ENCODE results near the gene RBM11. TPM values are rescaled to one million over a fixed set of nuclear protein-coding genes. Genes with fewer than 3 reads are reported as not detected.

Gene RBM11
- total and polyA plus RNA-seq, 2 of the 8 experiments (the other 6 are each of a cell fraction or from before 2014, with no cell fraction given) = 3.9 to 10.1 TPM

- H4K5ac ChIP-seq (ENCODE audit: insufficient read length, low read depth, low read length) = no peak overlapping the region
- no peaks in the 10 kb centered on the region for H3K9me3 ChIP-seq (ENCODE audit: insufficient read depth in 2 of 2, low read depth in 1 of 2, low read length in 1 of 2)
- CTCF ChIA-PET (ENCODE audit: partially characterized antibody) = interaction anchor here (1.0 kb wide), 1 partner anchor 9 kb away, joined by 3 read pairs; no protein-coding TSS in a partner anchor
- no peak overlapping the region for H3K4me2 ChIP-seq (ENCODE audit: insufficient read depth in 1 of 2, low read depth in 2 of 2, low read length in 2 of 2)
- no peaks in the 10 kb centered on the region for H3K27me3 ChIP-seq (replicated peaks in 1 of 4; ENCODE audit: control insufficient read depth in 3 of 4, extremely low read depth in 1 of 4, insufficient read depth in 3 of 4, low read length in 3 of 4)
- DNase-seq (ENCODE audit: low read depth in 1 of 2, low spot score in 2 of 2) (no peak), FAIRE-seq (no peak)
- H2AK5ac ChIP-seq (ENCODE audit: low read depth, low read length) = no peak overlapping the region
- no peak overlapping the region for H3K23ac ChIP-seq (ENCODE audit: insufficient read length)
- no peak overlapping the region for H3K9ac ChIP-seq (replicated peaks in 1 of 4; ENCODE audit: extremely low read depth in 1 of 4, low read depth in 3 of 4, low read length in 3 of 4)
- no peak overlapping the region for H4K8ac ChIP-seq (ENCODE audit: extremely low read depth, insufficient read depth, low read length)
- H4K91ac ChIP-seq (replicated peaks; ENCODE audit: insufficient read length, low read length) = no peak overlapping the region
- no peak overlapping the region for H3K18ac ChIP-seq (ENCODE audit: extremely low read depth, low read length)
- H4K20me1 ChIP-seq (replicated peaks in 1 of 2; ENCODE audit: control insufficient read depth in 1 of 2, insufficient read depth in 2 of 2, low read length in 2 of 2) = no peaks in the 10 kb centered on the region
- H3K36me3 ChIP-seq (ENCODE audit: control insufficient read depth in 2 of 4, insufficient read depth in 4 of 4, low read length in 3 of 4) = no peaks in the 10 kb centered on the region
- WGBS, 2 experiments (ENCODE audit: extremely low coverage in 1 of 2, insufficient coverage in 1 of 2, insufficient read length in 1 of 2, insufficient replicate concordance in 2 of 2, low coverage in 1 of 2, low lambda C conversion rate in 2 of 2, missing lambda C conversion rate in 1 of 2) = 77% methylated on average over 2 of the region's 2 CpGs; no CpG with 5 or more reads in 1 of the 2 experiments
- no peak overlapping the region for H3K56ac ChIP-seq (replicated peaks; ENCODE audit: insufficient read length, low read depth, low read length)
- no peak overlapping the region for H2BK20ac ChIP-seq (ENCODE audit: low read length)
- no peak overlapping the region for H3K4ac ChIP-seq (replicated peaks; ENCODE audit: insufficient read length, low read depth, low read length)
- no peaks in the 10 kb centered on the region for H3K23me2 ChIP-seq (ENCODE audit: low read depth, low read length)
- no peak overlapping the region for H2BK5ac ChIP-seq (ENCODE audit: low read depth, low read length)
- no peak overlapping the region for H2BK12ac ChIP-seq (ENCODE audit: low read depth, low read length)
- H3K4me1 ChIP-seq (replicated peaks in 1 of 4; ENCODE audit: control insufficient read depth in 3 of 4, insufficient read depth in 4 of 4, low read length in 3 of 4) = no peaks in the 10 kb centered on the region
- H3K4me3 ChIP-seq (ENCODE audit: extremely low read depth in 1 of 4, insufficient read depth in 2 of 4, low read depth in 3 of 4, low read length in 4 of 4) = no peak overlapping the region
- H2BK120ac ChIP-seq (replicated peaks; ENCODE audit: low read depth, low read length) = no peak overlapping the region
- H2BK15ac ChIP-seq (ENCODE audit: low read length) = no peak overlapping the region
- no peak overlapping the region for H3K27ac ChIP-seq (ENCODE audit: low read depth, low read length)
- peak overlapping the region; percentile 18; the same call in 1 of the 2 replicates for H2AFZ ChIP-seq (ENCODE audit: low read length)
- POLR2A ChIA-PET (ENCODE audit: partially characterized antibody) = no interaction called here
- H3K14ac ChIP-seq (ENCODE audit: insufficient read length) = no peak overlapping the region
- H3K79me2 ChIP-seq (ENCODE audit: control insufficient read depth in 1 of 2, insufficient read depth in 2 of 2, low read length in 2 of 2) = no peaks in the 10 kb centered on the region
- H3K79me1 ChIP-seq (ENCODE audit: low read depth, low read length) = no peaks in the 10 kb centered on the region
- TF ChIP-seq KDM1A (IDR thresholded peaks at IDR 0.05; ENCODE audit: borderline replicate concordance, low read length) (no peak), CBX5 (IDR thresholded peaks at IDR 0.05; ENCODE audit: low read depth, low read length) (no peak), FOSL1 (IDR thresholded peaks at IDR 0.05; ENCODE audit: insufficient read depth, low read depth, low read length) (no peak), MAFK (IDR thresholded peaks at IDR 0.05; ENCODE audit: low read depth, low read length) (no peak), ZNF274 (IDR thresholded peaks at IDR 0.05; ENCODE audit: borderline replicate concordance, extremely low read depth, low read length) (no peak), TBP (IDR thresholded peaks at IDR 0.05; ENCODE audit: low read depth, low read length) (no peak), PHF8 (conservative IDR thresholded peaks at IDR 0.05; ENCODE audit: low read depth, low read length) (no peak), CEBPB (IDR thresholded peaks at IDR 0.05; ENCODE audit: low read depth, low read length) (no peak), CTCF (IDR thresholded peaks at IDR 0.05; ENCODE audit: control extremely low read depth in 1 of 3, insufficient read depth in 1 of 3, low read depth in 1 of 3, low read length in 3 of 3) (no peak), JUN (IDR thresholded peaks at IDR 0.05; ENCODE audit: low read depth, low read length) (no peak), SIN3A (conservative IDR thresholded peaks at IDR 0.05 in 1 of 2, IDR thresholded peaks at IDR 0.05 in 1 of 2; ENCODE audit: low read depth in 1 of 2, low read length in 2 of 2) (no peak), SRF (IDR thresholded peaks at IDR 0.05; ENCODE audit: low read depth, low read length) (no peak)
These were observed 27.9 kb downstream of the RBM11 start for GRCh38 chr21:14243874-14244273.
